Neuronal stem cell (in vitro differentiated cells): ENCODE data around the gene AKAP7.

ENCODE experiments used
- DNase-seq: peaks from one replicate; pipeline ENCODE4 v3.0.0-alpha.2; 2013; ENCODE audit warnings: low spot score
- H2AFZ ChIP-seq: one replicate; pipeline ENCODE4 v1.6.1; 2013; ENCODE audit warnings: mild to moderate bottlenecking, low read length, inconsistent platforms
- H2AK5ac ChIP-seq: 2 replicates; pipeline ENCODE4 v1.6.1; 2013; ENCODE audit warnings: low read depth, mild to moderate bottlenecking, inconsistent platforms, low read length, moderate library complexity, mixed read lengths
- H2BK120ac ChIP-seq: 2 replicates; pipeline ENCODE4 v1.6.1; 2013; ENCODE audit warnings: low read depth, mild to moderate bottlenecking, inconsistent platforms, low read length, moderate library complexity, mixed read lengths
- H2BK12ac ChIP-seq: one replicate; pipeline ENCODE4 v1.6.1; 2013; ENCODE audit warnings: low read length, inconsistent platforms
- H2BK15ac ChIP-seq: 2 replicates; pipeline ENCODE4 v1.6.1; 2013; ENCODE audit warnings: mild to moderate bottlenecking, low read length, inconsistent platforms, mixed read lengths
- H2BK5ac ChIP-seq: one replicate; pipeline ENCODE4 v1.6.1; 2013; ENCODE audit warnings: inconsistent platforms, mild to moderate bottlenecking, low read length, moderate library complexity
- H3K14ac ChIP-seq: one replicate; pipeline ENCODE4 v1.6.1; 2013; ENCODE audit warnings: low read length, inconsistent platforms
- H3K18ac ChIP-seq: 2 replicates; pipeline ENCODE4 v1.6.1; 2013; ENCODE audit warnings: low read length, inconsistent platforms
- H3K23ac ChIP-seq: 2 replicates; pipeline ENCODE4 v1.6.1; 2013; ENCODE audit warnings: low read depth, mild to moderate bottlenecking, mixed read lengths, low read length, inconsistent platforms; ENCODE audit not compliant: poor library complexity
- H3K27ac ChIP-seq: replicated peaks from 3 replicates; pipeline ENCODE4 v1.5.1; 2013; ENCODE audit warnings: low read length, inconsistent platforms
- H3K27me3 ChIP-seq, 3 experiments: 2 replicates each; pipeline ENCODE4 v1.6.1; 2013; ENCODE audit warnings: low read length in 3 of 3, mild to moderate bottlenecking in 2 of 3, inconsistent platforms in 1 of 3, low read depth in 1 of 3, mixed read lengths in 1 of 3, moderate library complexity in 1 of 3; ENCODE audit not compliant: control insufficient read depth in 3 of 3, insufficient read depth in 3 of 3
- H3K36me3 ChIP-seq, 2 donors: replicated peaks in 1 of 2; 2 replicates each; pipeline ENCODE4 v1.6.1; 2013; ENCODE audit warnings: low read length in 2 of 2; ENCODE audit not compliant: control insufficient read depth in 2 of 2, insufficient read depth in 2 of 2
- H3K4ac ChIP-seq: 2 replicates; pipeline ENCODE4 v1.6.1; 2013; ENCODE audit warnings: inconsistent platforms, mild to moderate bottlenecking, low read length, moderate library complexity
- H3K4me1 ChIP-seq, 2 donors: 1 replicate in 1 of 2; 2 replicates in 1 of 2; pipeline ENCODE4 v1.6.1; 2013; ENCODE audit warnings: low read length in 2 of 2, low read depth in 1 of 2; ENCODE audit not compliant: control insufficient read depth in 2 of 2, insufficient read depth in 1 of 2
- H3K4me2 ChIP-seq: one replicate; pipeline ENCODE4 v1.6.1; 2013; ENCODE audit warnings: mild to moderate bottlenecking, low read length, inconsistent platforms; ENCODE audit not compliant: insufficient read depth, poor library complexity, severe bottlenecking
- H3K4me3 ChIP-seq, 2 donors: 2 replicates each; pipeline ENCODE4 v1.5.1; 2013; ENCODE audit warnings: low read length in 2 of 2, mild to moderate bottlenecking in 2 of 2, inconsistent platforms in 1 of 2, moderate library complexity in 1 of 2
- H3K79me1 ChIP-seq: one replicate; pipeline ENCODE4 v1.6.1; 2013; ENCODE audit warnings: low read depth, mild to moderate bottlenecking, inconsistent platforms, low read length, moderate library complexity
- H3K9ac ChIP-seq: one replicate; pipeline ENCODE4 v1.6.1; 2013; ENCODE audit warnings: mild to moderate bottlenecking, low read depth, low read length, inconsistent platforms; ENCODE audit not compliant: poor library complexity
- H3K9me3 ChIP-seq, 2 donors: replicated peaks in 1 of 2; 2 replicates each; pipeline versions ENCODE3 to v1.6.1; 2013; ENCODE audit warnings: low read length in 2 of 2, mild to moderate bottlenecking in 2 of 2, inconsistent platforms in 1 of 2, low read depth in 1 of 2, mixed read lengths in 1 of 2, moderate library complexity in 1 of 2; ENCODE audit not compliant: control insufficient read depth in 2 of 2, insufficient read depth in 1 of 2
- H4K8ac ChIP-seq: one replicate; pipeline ENCODE4 v1.6.1; 2013; ENCODE audit warnings: low read depth, mild to moderate bottlenecking, inconsistent platforms, low read length, moderate library complexity
- H4K91ac ChIP-seq: one replicate; pipeline ENCODE4 v1.6.1; 2013; ENCODE audit warnings: low read length, low read depth, mild to moderate bottlenecking, inconsistent platforms; ENCODE audit not compliant: poor library complexity
- WGBS, 2 donors: extraction: QIAGEN DNeasy Blood & Tissue Kit; methylation state at CpG; one replicate each; pipeline ENCODE4 v1.1.7; 2013; ENCODE audit warnings: missing lambda C conversion rate in 2 of 2, mixed read lengths in 1 of 2; ENCODE audit not compliant: insufficient read length in 2 of 2, insufficient replicate concordance in 1 of 2; ENCODE audit errors: extremely low coverage in 2 of 2; 5-methylcytosine and 5-hydroxymethylcytosine counted together

AKAP7 gene

GRCh38 chr6:131212024-131212423 lies 76.8 kb downstream of the AKAP7 start:
- Histone ChIP-seq H3K27me3 (no peaks in the 10 kb centered on the region), H3K4ac (no peak overlapping the region), H3K18ac (no peak overlapping the region), H4K91ac (no peak overlapping the region), H2BK5ac (no peak overlapping the region), H3K23ac (no peak overlapping the region), H2BK120ac (no peak overlapping the region), H2BK15ac (no peak overlapping the region), H3K4me2 (no peak overlapping the region), H3K79me1 (no peaks in the 10 kb centered on the region), H3K4me3 (no peak overlapping the region), H3K4me1 (peaks cover 3 to 6% of the 10 kb centered on the region in 2 donors), H2BK12ac (no peak overlapping the region), H3K9ac (no peak overlapping the region), H3K27ac (no peak overlapping the region), H3K14ac (no peak overlapping the region), H2AK5ac (no peak overlapping the region), H3K36me3 (no peaks in the 10 kb centered on the region), H4K8ac (no peak overlapping the region), H2AFZ (no peak overlapping the region), H3K9me3 (no peaks in the 10 kb centered on the region)
- DNase-seq = no peak
- no CpG with 5 or more reads among the region's 5 CpGs for WGBS, 2 donors

GRCh38 chr6:131212913-131213312 lies 77.6 kb downstream of the AKAP7 start:
- H3K9ac ChIP-seq = no peak overlapping the region
- no peaks in the 10 kb centered on the region for H3K79me1 ChIP-seq
- H2BK120ac ChIP-seq = no peak overlapping the region
- no peaks in the 10 kb centered on the region for H3K36me3 ChIP-seq
- H2BK12ac ChIP-seq = no peak overlapping the region
- no peaks in the 10 kb centered on the region for H3K9me3 ChIP-seq
- H3K23ac ChIP-seq = no peak overlapping the region
- H2AK5ac ChIP-seq = no peak overlapping the region
- H3K4me3 ChIP-seq = no peak overlapping the region
- H3K27me3 ChIP-seq = no peaks in the 10 kb centered on the region
- H4K8ac ChIP-seq = no peak overlapping the region
- no CpG with 5 or more reads among the region's 1 CpG for WGBS, 2 donors
- no peak overlapping the region for H4K91ac ChIP-seq
- no peak overlapping the region for H3K27ac ChIP-seq
- H3K14ac ChIP-seq = no peak overlapping the region
- H3K4me2 ChIP-seq = no peak overlapping the region
- no peak overlapping the region for H2BK15ac ChIP-seq
- DNase-seq = no peak
- H3K18ac ChIP-seq = no peak overlapping the region
- H2BK5ac ChIP-seq = no peak overlapping the region
- peaks cover 3 to 6% of the 10 kb centered on the region in 2 donors for H3K4me1 ChIP-seq
- no peak overlapping the region for H2AFZ ChIP-seq
- no peak overlapping the region for H3K4ac ChIP-seq

- Histone ChIP-seq H3K4me1 (peaks cover 3 to 6% of the 10 kb centered on the region in 2 donors), H3K23ac (no peak overlapping the region), H2BK15ac (no peak overlapping the region), H4K91ac (no peak overlapping the region), H2AK5ac (no peak overlapping the region), H2AFZ (no peak overlapping the region), H2BK12ac (no peak overlapping the region), H3K79me1 (no peaks in the 10 kb centered on the region), H3K14ac (no peak overlapping the region), H3K4me2 (no peak overlapping the region), H3K27ac (no peak overlapping the region), H2BK120ac (no peak overlapping the region), H2BK5ac (no peak overlapping the region), H3K9me3 (no peaks in the 10 kb centered on the region), H3K27me3 (no peaks in the 10 kb centered on the region), H3K18ac (no peak overlapping the region), H4K8ac (no peak overlapping the region), H3K9ac (no peak overlapping the region), H3K36me3 (no peaks in the 10 kb centered on the region), H3K4me3 (no peak overlapping the region), H3K4ac (no peak overlapping the region)
- no CpG with 5 or more reads among the region's 3 CpGs for WGBS, 2 donors
- DNase-seq = no peak
Measured at GRCh38 chr6:131213501-131213990, 78.3 kb downstream of the AKAP7 start.

- Histone ChIP-seq H2BK12ac (no peak overlapping the region), H2BK15ac (no peak overlapping the region), H3K4me2 (no peak overlapping the region), H4K8ac (no peak overlapping the region), H3K9me3 (no peaks in the 10 kb centered on the region), H3K18ac (peak overlapping the region; percentile 57), H2AFZ (no peak overlapping the region), H3K23ac (no peak overlapping the region), H3K4me3 (no peak overlapping the region), H3K36me3 (no peaks in the 10 kb centered on the region), H3K27me3 (no peaks in the 10 kb centered on the region), H2BK120ac (no peak overlapping the region), H3K4me1 (peaks cover 3 to 6% of the 10 kb centered on the region in 2 donors), H3K14ac (peak overlapping the region; percentile 64), H3K4ac (no peak overlapping the region), H3K27ac (no peak overlapping the region), H3K9ac (no peak overlapping the region), H3K79me1 (no peaks in the 10 kb centered on the region), H2BK5ac (peak overlapping the region; percentile 6), H4K91ac (no peak overlapping the region), H2AK5ac (no peak overlapping the region)
- no peak for DNase-seq
- no CpG with 5 or more reads among the region's 5 CpGs for WGBS, 2 donors
Measured at GRCh38 chr6:131215219-131215618, 80.0 kb downstream of the AKAP7 start.
